ENCODE data around the gene SATB2.

Gene SATB2

DNA sequence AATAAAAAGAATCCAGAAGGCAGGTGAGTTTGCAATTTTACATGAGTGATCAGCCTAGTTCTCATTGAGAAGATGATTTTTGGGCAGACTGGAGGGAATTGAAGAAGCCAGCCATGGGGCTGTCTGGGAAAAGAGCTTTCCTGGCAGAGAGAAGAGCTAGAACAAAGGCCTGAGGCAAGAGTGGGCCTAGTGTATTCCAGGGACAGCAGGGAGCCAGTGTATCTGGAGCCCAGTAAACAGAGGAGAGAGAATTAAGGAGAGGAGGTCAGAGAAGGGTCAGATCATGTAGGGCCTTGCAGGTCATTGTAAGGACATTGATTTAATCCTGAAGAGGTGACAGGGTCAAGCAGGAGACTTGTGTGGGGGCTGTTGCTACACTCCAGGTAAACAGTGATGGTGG is 195.8 kb downstream of the SATB2 start:
- TF ChIP-seq, protein P1, sequence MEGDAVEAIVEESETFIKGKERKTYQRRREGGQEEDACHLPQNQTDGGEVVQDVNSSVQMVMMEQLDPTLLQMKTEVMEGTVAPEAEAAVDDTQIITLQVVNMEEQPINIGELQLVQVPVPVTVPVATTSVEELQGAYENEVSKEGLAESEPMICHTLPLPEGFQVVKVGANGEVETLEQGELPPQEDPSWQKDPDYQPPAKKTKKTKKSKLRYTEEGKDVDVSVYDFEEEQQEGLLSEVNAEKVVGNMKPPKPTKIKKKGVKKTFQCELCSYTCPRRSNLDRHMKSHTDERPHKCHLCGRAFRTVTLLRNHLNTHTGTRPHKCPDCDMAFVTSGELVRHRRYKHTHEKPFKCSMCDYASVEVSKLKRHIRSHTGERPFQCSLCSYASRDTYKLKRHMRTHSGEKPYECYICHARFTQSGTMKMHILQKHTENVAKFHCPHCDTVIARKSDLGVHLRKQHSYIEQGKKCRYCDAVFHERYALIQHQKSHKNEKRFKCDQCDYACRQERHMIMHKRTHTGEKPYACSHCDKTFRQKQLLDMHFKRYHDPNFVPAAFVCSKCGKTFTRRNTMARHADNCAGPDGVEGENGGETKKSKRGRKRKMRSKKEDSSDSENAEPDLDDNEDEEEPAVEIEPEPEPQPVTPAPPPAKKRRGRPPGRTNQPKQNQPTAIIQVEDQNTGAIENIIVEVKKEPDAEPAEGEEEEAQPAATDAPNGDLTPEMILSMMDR (IDR thresholded peaks at IDR 0.05; ENCODE audit: insufficient read depth, missing control alignments), result no peak
- DNase-seq (ENCODE audit: insufficient read length, low spot score) (no peak), FAIRE-seq (no peak)

DNA sequence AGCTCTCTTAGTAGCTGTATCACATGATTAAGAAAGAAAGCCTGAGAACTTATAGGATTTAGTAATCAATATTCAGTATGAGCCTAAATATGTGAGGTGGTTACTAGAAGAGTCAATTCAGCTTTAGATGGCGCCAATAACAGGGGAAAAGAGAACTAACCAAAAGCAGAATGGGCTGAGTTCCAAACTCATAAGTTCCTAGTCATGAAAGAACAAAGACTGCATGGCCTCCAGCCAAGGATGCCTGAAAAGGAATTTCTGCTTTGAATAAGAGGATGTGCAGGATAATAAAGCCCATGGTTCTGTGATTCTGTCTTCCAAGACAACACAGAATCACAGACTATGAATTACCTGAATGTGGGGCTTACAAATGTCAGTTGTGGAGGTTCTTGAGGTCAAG is 196.5 kb downstream of the SATB2 start:
- DNase-seq (ENCODE audit: insufficient read length, low spot score), result no peak
- TF ChIP-seq, protein P1 (IDR thresholded peaks at IDR 0.05; ENCODE audit: insufficient read depth, missing control alignments), result no peak
- FAIRE-seq, result no peak

DNA sequence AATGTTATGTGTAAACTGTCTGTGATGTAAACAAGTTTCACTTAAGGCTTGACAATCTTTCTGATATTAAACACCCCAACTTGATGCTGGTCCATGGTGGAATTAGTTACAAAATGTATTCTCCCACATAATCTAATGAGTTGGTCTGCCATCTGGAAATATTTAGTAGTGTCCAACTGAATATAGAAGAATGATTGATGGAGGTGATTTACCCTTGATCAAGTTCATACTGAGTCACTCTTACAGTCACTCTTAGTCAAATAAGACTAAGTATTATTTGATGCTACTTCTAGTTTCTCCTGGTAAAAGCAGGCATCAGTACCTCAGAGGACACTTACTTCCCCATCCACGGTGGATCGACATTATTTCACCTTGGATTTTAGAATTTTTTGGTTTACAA is 198.1 kb downstream of the SATB2 start:
- FAIRE-seq, result no peak
- no peak for DNase-seq (ENCODE audit: insufficient read length, low spot score)
- TF ChIP-seq, protein P1 (IDR thresholded peaks at IDR 0.05; ENCODE audit: insufficient read depth, missing control alignments), result no peak

DNA sequence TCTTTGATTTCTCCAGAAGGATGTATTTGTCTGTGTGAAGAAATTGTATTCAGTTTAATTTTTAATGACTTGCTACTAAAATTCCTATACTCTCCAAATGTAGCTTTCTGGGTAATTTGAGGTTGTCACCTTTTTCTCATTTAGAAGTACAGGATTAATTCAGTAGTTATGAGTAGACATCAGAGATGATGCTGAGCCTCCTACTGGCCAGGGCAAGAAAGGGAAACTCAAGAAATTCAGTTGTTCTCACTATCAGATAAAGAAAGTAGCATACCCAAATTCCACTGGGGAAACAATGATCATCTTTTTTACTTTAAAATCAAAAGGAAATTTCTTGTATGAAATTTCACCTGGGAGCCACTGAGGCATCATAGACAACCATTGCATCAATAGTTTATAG is 199.4 kb downstream of the SATB2 start:
- DNase-seq (ENCODE audit: insufficient read length, low spot score), result no peak
- TF ChIP-seq, protein P1 (IDR thresholded peaks at IDR 0.05; ENCODE audit: insufficient read depth, missing control alignments), result peak; percentile 4
- FAIRE-seq, result no peak

DNA sequence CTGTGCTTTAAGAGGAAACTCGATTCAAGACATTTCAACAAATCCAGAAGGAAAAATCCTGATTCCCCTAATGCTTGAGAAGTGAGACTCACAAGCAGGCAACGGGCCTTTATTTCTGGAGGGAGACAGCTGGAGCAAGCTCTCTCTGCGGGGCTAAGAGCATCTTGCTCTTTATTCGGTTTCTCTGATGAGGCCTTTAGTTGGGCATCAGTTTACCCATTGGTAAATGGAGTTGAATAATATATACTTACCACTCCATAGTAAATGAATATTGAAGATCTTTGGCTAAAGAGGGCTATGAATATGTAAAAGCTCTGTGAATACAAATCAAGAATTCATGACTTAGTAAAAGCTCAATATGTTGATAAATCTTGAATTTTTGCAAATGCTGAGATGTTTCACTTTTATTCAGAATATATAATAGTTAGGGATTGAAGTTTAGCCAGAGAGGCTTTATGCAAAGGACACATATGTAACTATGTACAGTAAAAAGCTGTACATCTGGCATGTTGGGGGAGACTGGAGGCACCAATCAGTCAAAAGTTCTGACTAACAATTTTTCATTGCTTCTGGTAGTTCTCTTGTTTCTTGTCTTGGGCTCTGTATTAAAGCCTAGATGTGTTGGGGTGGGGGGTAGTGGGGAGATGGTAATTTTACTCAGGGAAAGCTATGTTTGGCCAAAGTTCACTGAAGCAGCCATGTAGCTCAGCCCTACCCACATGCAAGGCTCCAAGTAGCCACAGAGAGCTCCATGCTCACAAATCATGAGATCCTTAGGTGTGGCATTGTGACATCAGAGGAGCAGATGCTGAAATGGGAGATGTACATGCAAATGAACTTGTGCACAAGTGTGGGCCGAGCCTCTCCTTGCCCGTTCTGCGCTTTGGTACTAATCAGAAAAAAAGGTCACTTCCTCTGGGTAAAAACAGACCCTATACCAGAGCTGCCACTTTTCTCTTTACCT is 200.2 kb downstream of the SATB2 start:
- FAIRE-seq (no peak), DNase-seq (ENCODE audit: insufficient read length, low spot score) (no peak)
- TF ChIP-seq, protein P1 (IDR thresholded peaks at IDR 0.05; ENCODE audit: insufficient read depth, missing control alignments), result no peak

DNA sequence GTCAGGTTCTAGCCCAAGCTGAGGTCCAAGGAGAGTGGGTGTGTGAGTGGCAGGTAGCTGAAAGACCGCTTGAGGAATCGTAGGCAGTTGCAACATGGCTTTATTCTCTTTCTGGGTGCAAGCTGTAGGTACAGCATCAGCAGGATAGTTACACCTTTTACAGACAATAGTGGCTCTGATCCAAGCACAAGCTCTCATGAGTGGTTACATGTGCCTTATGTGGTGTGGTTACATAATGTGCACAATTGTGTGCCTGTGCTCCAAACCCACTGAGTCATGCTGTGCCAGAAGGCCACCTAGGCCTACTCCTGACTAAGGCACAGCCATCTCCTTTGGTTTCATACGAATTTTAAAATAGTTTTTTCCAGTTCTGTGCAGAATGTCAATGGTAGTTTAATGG is 227.6 kb downstream of the SATB2 start:
- no peak for FAIRE-seq
- no peak for DNase-seq (ENCODE audit: insufficient read length, low spot score)
- TF ChIP-seq, protein P1 (IDR thresholded peaks at IDR 0.05; ENCODE audit: insufficient read depth, missing control alignments), result no peak

All from D721Med (cell line).